ENCODE results near the gene GPR17. TPM values are rescaled to one million over a fixed set of nuclear protein-coding genes. Genes with fewer than 3 reads are reported as not detected.

The GPR17 gene
- total RNA-seq, 4 donors from 2014 or later = 1.1 to 1.6 (median 1.2) TPM

DNA sequence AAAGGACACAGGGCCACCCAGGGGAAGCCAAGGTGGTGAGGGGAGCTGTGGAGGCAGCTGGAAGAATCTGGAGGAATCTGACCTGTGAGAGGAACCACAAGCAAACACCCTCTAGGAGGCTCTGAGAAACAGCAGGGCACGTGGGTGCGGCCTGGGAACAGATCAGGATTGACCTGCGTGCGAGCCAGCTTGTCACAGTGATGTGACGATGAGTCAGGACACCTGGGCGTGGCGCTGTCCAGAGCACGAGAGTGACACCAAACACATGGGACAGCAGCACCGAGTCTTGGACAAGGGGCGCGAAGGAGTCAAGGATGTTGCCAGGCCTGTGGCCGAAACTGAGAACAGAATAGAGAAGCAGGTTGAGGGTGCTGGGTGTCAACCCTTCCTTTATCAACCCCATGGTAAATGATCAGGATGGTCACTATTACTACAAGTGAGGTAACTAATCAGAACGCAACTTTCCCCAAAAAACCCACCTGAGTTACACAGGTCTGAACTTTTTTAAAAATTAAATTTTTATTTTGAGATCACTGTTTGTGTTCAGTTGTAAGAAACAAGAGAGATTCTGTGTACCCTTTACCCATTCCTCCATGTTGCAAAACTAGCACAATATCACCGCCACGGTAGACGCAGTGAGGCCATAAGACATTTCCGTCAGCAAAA lies 54.7 kb downstream of the GPR17 start:
- DNase-seq (ENCODE audit: low spot score in 2 of 2) = no peak
- H3K4me3 ChIP-seq = peak overlapping the region; percentile 71 to 92 (median 78)
- no peak for TF ChIP-seq EP300 (IDR thresholded peaks at IDR 0.05)
- TF ChIP-seq POLR2A (IDR thresholded peaks at IDR 0.05) = no peak
- TF ChIP-seq, protein P1, sequence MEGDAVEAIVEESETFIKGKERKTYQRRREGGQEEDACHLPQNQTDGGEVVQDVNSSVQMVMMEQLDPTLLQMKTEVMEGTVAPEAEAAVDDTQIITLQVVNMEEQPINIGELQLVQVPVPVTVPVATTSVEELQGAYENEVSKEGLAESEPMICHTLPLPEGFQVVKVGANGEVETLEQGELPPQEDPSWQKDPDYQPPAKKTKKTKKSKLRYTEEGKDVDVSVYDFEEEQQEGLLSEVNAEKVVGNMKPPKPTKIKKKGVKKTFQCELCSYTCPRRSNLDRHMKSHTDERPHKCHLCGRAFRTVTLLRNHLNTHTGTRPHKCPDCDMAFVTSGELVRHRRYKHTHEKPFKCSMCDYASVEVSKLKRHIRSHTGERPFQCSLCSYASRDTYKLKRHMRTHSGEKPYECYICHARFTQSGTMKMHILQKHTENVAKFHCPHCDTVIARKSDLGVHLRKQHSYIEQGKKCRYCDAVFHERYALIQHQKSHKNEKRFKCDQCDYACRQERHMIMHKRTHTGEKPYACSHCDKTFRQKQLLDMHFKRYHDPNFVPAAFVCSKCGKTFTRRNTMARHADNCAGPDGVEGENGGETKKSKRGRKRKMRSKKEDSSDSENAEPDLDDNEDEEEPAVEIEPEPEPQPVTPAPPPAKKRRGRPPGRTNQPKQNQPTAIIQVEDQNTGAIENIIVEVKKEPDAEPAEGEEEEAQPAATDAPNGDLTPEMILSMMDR (IDR thresholded peaks at IDR 0.05) = no peak
- H3K27me3 ChIP-seq = no peaks in the 10 kb centered on the region
- 52 to 55% methylated on average over 17 of the region's 17 CpGs for WGBS, 2 donors
- H3K4me1 ChIP-seq = peaks cover 0 to 45% (median 30%) of the 10 kb centered on the region in 4 donors
- peak overlapping the region; percentile 84 to 98 (median 97) for H3K27ac ChIP-seq
- H3K9me3 ChIP-seq = no peaks in the 10 kb centered on the region
- H3K36me3 ChIP-seq = peaks cover 0 to 12% (median 0%) of the 10 kb centered on the region in 3 donors

DNA sequence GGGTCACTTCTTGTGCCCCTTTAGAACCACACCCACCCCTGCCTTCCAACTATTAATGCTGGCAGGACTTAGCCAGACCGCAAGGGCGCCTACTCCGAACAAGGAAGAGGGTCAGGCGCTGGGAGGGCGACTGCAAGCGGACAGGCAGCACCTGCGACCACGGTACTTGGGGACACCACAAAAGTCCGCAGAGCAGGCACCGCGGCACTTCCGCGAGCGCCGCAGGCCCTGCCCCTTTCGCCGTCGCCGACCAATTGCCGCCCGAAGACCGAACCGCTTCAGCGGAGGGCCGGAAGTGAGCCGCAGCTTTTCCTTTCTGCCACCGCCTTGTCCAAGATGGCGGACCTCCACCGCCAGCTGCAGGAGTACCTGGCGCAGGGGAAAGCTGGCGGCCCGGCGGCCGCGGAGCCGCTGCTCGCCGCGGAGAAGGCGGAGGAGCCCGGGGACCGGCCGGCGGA lies 55.3 kb downstream of the GPR17 start, which contains the start of gene SFT2D3:
Gene SFT2D3 (plus strand): TSS at position 305 of the 458 bp plus-strand sequence. CDS start 32 bp downstream, at position 337.
- peak; percentile 75 to 79 for DNase-seq (ENCODE audit: low spot score in 2 of 2)
- Histone ChIP-seq H3K27ac (peak within 1 kb of the TSS; percentile 84 to 98 (median 97)), H3K36me3 (peaks cover 0 to 18% (median 0%) of the 10 kb centered on the region in 3 donors), H3K4me3 (peak within 1 kb of the TSS; percentile 71 to 92 (median 78)), H3K9me3 (no peaks in the 10 kb centered on the region), H3K4me1 (peaks cover 0 to 51% (median 30%) of the 10 kb centered on the region in 4 donors), H3K27me3 (no peaks in the 10 kb centered on the region)
- TF ChIP-seq, protein P1 (IDR thresholded peaks at IDR 0.05) = no peak
- peak; percentile 68 to 90 for TF ChIP-seq POLR2A (IDR thresholded peaks at IDR 0.05)
- peak in 1 of 2 donors; percentile 87 for TF ChIP-seq EP300 (IDR thresholded peaks at IDR 0.05)
- 0% methylated on average over 5 to 16 of the region's 44 CpGs for WGBS, 2 donors

DNA sequence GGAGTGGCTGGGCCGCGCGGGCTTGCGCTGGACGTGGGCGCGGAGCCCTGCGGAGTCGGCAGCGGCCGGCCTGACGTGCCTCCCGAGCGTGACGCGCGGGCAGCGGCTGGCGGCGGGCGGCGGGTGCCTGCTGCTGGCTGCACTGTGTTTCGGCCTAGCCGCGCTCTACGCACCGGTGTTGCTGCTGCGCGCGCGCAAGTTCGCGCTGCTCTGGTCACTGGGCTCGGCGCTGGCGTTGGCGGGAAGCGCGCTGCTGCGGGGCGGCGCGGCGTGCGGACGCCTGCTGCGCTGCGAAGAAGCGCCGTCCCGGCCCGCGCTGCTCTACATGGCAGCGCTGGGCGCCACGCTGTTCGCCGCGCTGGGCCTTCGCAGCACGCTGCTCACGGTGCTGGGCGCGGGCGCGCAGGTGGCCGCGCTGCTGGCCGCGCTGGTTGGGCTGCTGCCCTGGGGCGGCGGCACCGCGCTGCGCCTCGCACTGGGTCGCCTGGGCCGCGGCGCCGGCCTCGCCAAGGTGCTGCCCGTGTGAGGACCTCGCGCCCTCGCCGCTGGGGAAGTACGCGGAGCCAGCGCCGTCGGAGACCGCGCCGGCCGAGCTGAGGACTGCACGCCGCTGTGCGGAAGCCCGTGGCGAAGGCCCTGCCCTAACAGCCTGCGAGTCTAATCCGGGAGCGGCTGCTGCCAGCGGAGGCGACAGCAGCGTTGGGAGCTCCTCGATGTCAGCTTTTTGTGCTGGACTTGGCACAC lies 55.9 kb downstream of the GPR17 start:
- Histone ChIP-seq H3K27me3 (no peaks in the 10 kb centered on the region), H3K4me3 (peak overlapping the region; percentile 71 to 92 (median 78)), H3K27ac (peak overlapping the region; percentile 84 to 98 (median 97)), H3K9me3 (no peaks in the 10 kb centered on the region), H3K36me3 (peaks cover 0 to 24% (median 0%) of the 10 kb centered on the region in 3 donors), H3K4me1 (peaks cover 0 to 51% (median 30%) of the 10 kb centered on the region in 4 donors)
- peak in 1 of 2 donors; percentile 17 for DNase-seq (ENCODE audit: low spot score in 2 of 2)
- WGBS, 2 donors = 0 to 1% methylated on average over 50 to 76 of the region's 108 CpGs
- TF ChIP-seq POLR2A (IDR thresholded peaks at IDR 0.05) (peak; percentile 1 to 15), EP300 (IDR thresholded peaks at IDR 0.05) (peak in 1 of 2 donors; percentile 65)
- TF ChIP-seq, protein P1 (IDR thresholded peaks at IDR 0.05) = peak in 3 of 5 experiments; percentile 31 to 66 (median 56)

Other genes with a start within 250 kb of the GPR17 start
- not detected for gene PROC, start 227.7 kb upstream of the GPR17 start, total RNA-seq
- gene IWS1, start 119.7 kb upstream of the GPR17 start, total RNA-seq = 10 to 100 TPM; 28.4 to 42.6 (median 39.6) TPM
- under 1 TPM in 2 of 4 donors, not detected in 2; 0.30 to 0.78 TPM for gene MYO7B, start 110.5 kb upstream of the GPR17 start, total RNA-seq
- gene LIMS2, start 29.4 kb downstream of the GPR17 start, total RNA-seq = 100 to 1,000 TPM in 2 of 4 donors, 10 to 100 TPM in 2; 86.1 to 111 (median 98.1) TPM
- 10 to 100 TPM; 10.7 to 13.6 (median 12.4) TPM for gene SFT2D3, start 55.3 kb downstream of the GPR17 start, total RNA-seq
- gene WDR33, start 165.0 kb downstream of the GPR17 start, total RNA-seq = 10 to 100 TPM; 42.3 to 46.5 (median 45.1) TPM
- gene POLR2D, start 212.0 kb downstream of the GPR17 start, total RNA-seq = 10 to 100 TPM in 1 of 4 donors, 1 to 10 TPM in 3; 6.1 to 10.7 (median 7.8) TPM
- 10 to 100 TPM; 12.9 to 15.1 (median 14.3) TPM for gene AMMECR1L, start 239.8 kb downstream of the GPR17 start, total RNA-seq